Measurements from ENCODE around the gene CTNNBIP1. TPM values are rescaled to one million over a fixed set of nuclear protein-coding genes. Genes with fewer than 3 reads are reported as not detected.

CTNNBIP1 gene
- total and polyA plus RNA-seq, 2 of the 8 experiments (the other 6 are each of a cell fraction or from before 2014, with no cell fraction given): 40.9 to 46.6 TPM

DNA sequence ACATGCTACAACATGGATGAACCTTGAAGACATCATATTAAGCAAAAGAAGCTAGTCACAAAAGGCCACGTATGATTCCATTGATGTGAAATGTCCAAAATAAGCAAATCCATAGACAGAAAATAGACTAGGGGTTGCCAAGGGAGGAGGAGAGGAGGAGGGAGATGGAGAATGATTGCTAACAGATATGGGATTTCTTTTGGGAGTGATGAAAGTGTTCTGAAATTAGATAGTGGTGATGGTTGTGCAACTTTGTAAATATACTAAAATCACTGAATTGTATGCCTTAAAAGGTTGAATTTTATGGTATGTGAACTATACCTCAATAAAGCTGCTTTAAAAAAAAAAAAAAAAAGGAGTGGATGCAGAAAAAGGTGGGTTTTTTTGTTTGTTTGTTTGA lies 93.9 kb downstream of the CTNNBIP1 start (continued):
- TF ChIP-seq, protein P1, sequence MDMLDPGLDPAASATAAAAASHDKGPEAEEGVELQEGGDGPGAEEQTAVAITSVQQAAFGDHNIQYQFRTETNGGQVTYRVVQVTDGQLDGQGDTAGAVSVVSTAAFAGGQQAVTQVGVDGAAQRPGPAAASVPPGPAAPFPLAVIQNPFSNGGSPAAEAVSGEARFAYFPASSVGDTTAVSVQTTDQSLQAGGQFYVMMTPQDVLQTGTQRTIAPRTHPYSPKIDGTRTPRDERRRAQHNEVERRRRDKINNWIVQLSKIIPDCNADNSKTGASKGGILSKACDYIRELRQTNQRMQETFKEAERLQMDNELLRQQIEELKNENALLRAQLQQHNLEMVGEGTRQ (IDR thresholded peaks at IDR 0.05; ENCODE audit: low read length): no peak
- no peak for TF ChIP-seq TAF1 (IDR thresholded peaks at IDR 0.05; ENCODE audit: low read depth, low read length)
